PC-9 (cell line): ENCODE results near the gene CAMKV.

Experiments
- EZH2 ChIP-seq: fragments of 200-600 bp; sonication (generic); IDR thresholded peaks from 2 replicates; pipeline ENCODE4 v1.8.0; 2017; ENCODE audit warnings: antibody characterized with exemption, low read depth
- TF ChIP-seq, protein P1 (sequence below): fragments of 200-600 bp; sonication (generic); conservative IDR thresholded peaks from 2 replicates; pipeline ENCODE4 v1.6.1; 2017; ENCODE audit warnings: mixed run types, antibody characterized with exemption, mild to moderate bottlenecking, moderate library complexity

DNA sequence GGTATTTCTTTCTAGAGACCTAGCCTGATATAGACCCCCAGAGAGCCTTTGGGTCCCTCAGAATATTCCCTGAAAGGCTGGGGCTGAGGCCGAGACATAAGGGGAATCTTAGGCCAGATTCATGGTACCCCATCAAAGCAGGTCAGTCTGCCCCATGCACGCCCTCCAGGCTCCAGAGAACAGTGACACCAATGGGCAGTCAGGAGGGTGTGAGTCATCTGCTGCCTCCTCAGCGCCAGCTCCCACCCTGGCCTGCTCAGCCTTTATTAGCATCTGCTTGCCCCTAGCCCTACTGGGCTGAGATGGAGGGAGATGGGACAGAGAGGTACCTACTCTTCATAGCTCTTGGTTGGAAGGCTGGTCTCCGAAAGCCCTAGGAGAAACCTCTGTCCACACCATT, 14.3 kb upstream of the CAMKV start:
- TF ChIP-seq, protein P1, sequence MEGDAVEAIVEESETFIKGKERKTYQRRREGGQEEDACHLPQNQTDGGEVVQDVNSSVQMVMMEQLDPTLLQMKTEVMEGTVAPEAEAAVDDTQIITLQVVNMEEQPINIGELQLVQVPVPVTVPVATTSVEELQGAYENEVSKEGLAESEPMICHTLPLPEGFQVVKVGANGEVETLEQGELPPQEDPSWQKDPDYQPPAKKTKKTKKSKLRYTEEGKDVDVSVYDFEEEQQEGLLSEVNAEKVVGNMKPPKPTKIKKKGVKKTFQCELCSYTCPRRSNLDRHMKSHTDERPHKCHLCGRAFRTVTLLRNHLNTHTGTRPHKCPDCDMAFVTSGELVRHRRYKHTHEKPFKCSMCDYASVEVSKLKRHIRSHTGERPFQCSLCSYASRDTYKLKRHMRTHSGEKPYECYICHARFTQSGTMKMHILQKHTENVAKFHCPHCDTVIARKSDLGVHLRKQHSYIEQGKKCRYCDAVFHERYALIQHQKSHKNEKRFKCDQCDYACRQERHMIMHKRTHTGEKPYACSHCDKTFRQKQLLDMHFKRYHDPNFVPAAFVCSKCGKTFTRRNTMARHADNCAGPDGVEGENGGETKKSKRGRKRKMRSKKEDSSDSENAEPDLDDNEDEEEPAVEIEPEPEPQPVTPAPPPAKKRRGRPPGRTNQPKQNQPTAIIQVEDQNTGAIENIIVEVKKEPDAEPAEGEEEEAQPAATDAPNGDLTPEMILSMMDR = no peak
- TF ChIP-seq EZH2 = no peak
